Vagina (tissue), 2 donors: ENCODE results near the gene MYO3B. TPM values are rescaled to one million over a fixed set of nuclear protein-coding genes. Genes with fewer than 3 reads are reported as not detected.

Experiments used
- DNase-seq, 2 donors: peaks; one replicate each; pipeline ENCODE4 v3.0.0-alpha.2; 2017; ENCODE audit errors: extremely low spot score in 2 of 2
- H3K27ac ChIP-seq: fragments of 200-600 bp; sonication (generic); one replicate; pipeline ENCODE4 v1.5.1; 2019
- H3K27me3 ChIP-seq: fragments of 200-600 bp; sonication (generic); one replicate; pipeline ENCODE4 v1.5.1; 2019
- H3K36me3 ChIP-seq, 2 donors: fragments of 200-600 bp; sonication (generic); one replicate each; pipeline ENCODE4 v1.5.1; 2017 to 2019
- H3K4me1 ChIP-seq: fragments of 200-600 bp; sonication (generic); one replicate; pipeline ENCODE4 v1.5.1; 2019
- H3K4me3 ChIP-seq, 2 donors: fragments of 200-600 bp; sonication (generic); 1 replicate in 1 of 2; 2 replicates in 1 of 2; pipeline ENCODE4 v1.5.1; 2016 to 2019
- H3K9me3 ChIP-seq: fragments of 200-600 bp; sonication (generic); one replicate; pipeline ENCODE4 v1.5.1; 2019
- CTCF ChIP-seq, 3 experiments: fragments of 450-650 bp in 2 of 3; fragments of 200-600 bp in 1 of 3; sonication (generic) in 1 of 3; IDR thresholded peaks; one replicate each; pipeline ENCODE4 v1.5.1; 2017 to 2019; ENCODE audit warnings: antibody characterized with exemption in 3 of 3, mild to moderate bottlenecking in 2 of 3, moderate library complexity in 2 of 3
- POLR2A ChIP-seq, 2 donors: fragments of 450-650 bp; IDR thresholded peaks; one replicate each; pipeline ENCODE4 v1.6.1; 2017; ENCODE audit warnings: antibody characterized with exemption in 2 of 2, mild to moderate bottlenecking in 2 of 2, moderate library complexity in 2 of 2
- POLR2AphosphoS5 ChIP-seq, 2 donors: sonication (generic); formaldehyde crosslinking; IDR thresholded peaks; one replicate each; pipeline ENCODE4 v1.9.0; 2017; ENCODE audit warnings: antibody characterized with exemption in 2 of 2, mild to moderate bottlenecking in 2 of 2, low read depth in 1 of 2; ENCODE audit not compliant: insufficient read depth in 1 of 2
- intact Hi-C: fragments of 100-400 bp; cut with DNase I; formaldehyde crosslinking; loops from one replicate; pipeline ENCODE4 v1.15.1; 2023
- total RNA-seq: library from RNA; depleted of rRNA; stranded (reverse); fragments of >200 nt; gene quantifications from one replicate; pipeline ENCODE4 v1.2.3, GENCODE V29; 2016

Gene MYO3B
- total RNA-seq, 1 donor from 2014 or later, result 0.49 TPM

- TF ChIP-seq CTCF (IDR thresholded peaks at IDR 0.05), result no peak
- TF ChIP-seq POLR2AphosphoS5 (IDR thresholded peaks at IDR 0.05; ENCODE audit: insufficient read depth in 1 of 2, low read depth in 1 of 2), result no peak
- no peak for TF ChIP-seq POLR2A (IDR thresholded peaks at IDR 0.05)
- Histone ChIP-seq H3K27me3 (no peaks in the 10 kb centered on the region), H3K4me3 (no peak overlapping the region), H3K27ac (no peak overlapping the region), H3K4me1 (no peaks in the 10 kb centered on the region), H3K9me3 (peaks cover 8% of the 10 kb centered on the region), H3K36me3 (no peaks in the 10 kb centered on the region)
- DNase-seq, result no peak
- intact Hi-C loops, result no loop called here
Observed at GRCh38 chr2:170181602-170182001, 3.7 kb downstream of the MYO3B start.

- Histone ChIP-seq H3K4me3 (no peak overlapping the region), H3K27ac (no peak overlapping the region), H3K4me1 (no peaks in the 10 kb centered on the region), H3K36me3 (no peaks in the 10 kb centered on the region), H3K27me3 (no peaks in the 10 kb centered on the region), H3K9me3 (peaks cover 8% of the 10 kb centered on the region)
- TF ChIP-seq POLR2AphosphoS5 (IDR thresholded peaks at IDR 0.05; ENCODE audit: insufficient read depth in 1 of 2, low read depth in 1 of 2), result no peak
- TF ChIP-seq CTCF (IDR thresholded peaks at IDR 0.05), result no peak
- TF ChIP-seq POLR2A (IDR thresholded peaks at IDR 0.05), result no peak
- DNase-seq, result no peak
- intact Hi-C loops, result no loop called here
Observed at GRCh38 chr2:170185319-170185718, 7.4 kb downstream of the MYO3B start.

- intact Hi-C loops, result no loop called here
Observed at GRCh38 chr2:170189757-170190156, 11.8 kb downstream of the MYO3B start.

GRCh38 chr2:170190172-170190571 lies 12.2 kb downstream of the MYO3B start:
- TF ChIP-seq POLR2AphosphoS5 (IDR thresholded peaks at IDR 0.05; ENCODE audit: insufficient read depth in 1 of 2, low read depth in 1 of 2) (no peak), CTCF (IDR thresholded peaks at IDR 0.05) (no peak), POLR2A (IDR thresholded peaks at IDR 0.05) (no peak)
- Histone ChIP-seq H3K9me3 (peaks cover 6% of the 10 kb centered on the region), H3K4me3 (no peak overlapping the region), H3K27ac (no peak overlapping the region), H3K36me3 (no peaks in the 10 kb centered on the region), H3K27me3 (no peaks in the 10 kb centered on the region), H3K4me1 (no peaks in the 10 kb centered on the region)
- DNase-seq, result no peak
- intact Hi-C loops, result no loop called here

More at GRCh38 chr2:170189757-170190156, 11.8 kb downstream of the MYO3B start:
- Histone ChIP-seq H3K4me1 (no peaks in the 10 kb centered on the region), H3K27me3 (no peaks in the 10 kb centered on the region), H3K9me3 (peaks cover 8% of the 10 kb centered on the region), H3K36me3 (no peaks in the 10 kb centered on the region), H3K4me3 (no peak overlapping the region), H3K27ac (no peak overlapping the region)
- TF ChIP-seq POLR2A (IDR thresholded peaks at IDR 0.05), result no peak
- no peak for TF ChIP-seq POLR2AphosphoS5 (IDR thresholded peaks at IDR 0.05; ENCODE audit: insufficient read depth in 1 of 2, low read depth in 1 of 2)
- TF ChIP-seq CTCF (IDR thresholded peaks at IDR 0.05), result no peak
- DNase-seq, result no peak

GRCh38 chr2:170191166-170191866 lies 13.4 kb downstream of the MYO3B start:
- no peaks in the 10 kb centered on the region for H3K27me3 ChIP-seq
- intact Hi-C loops, result no loop called here
- DNase-seq, result no peak
- H3K36me3 ChIP-seq, result no peaks in the 10 kb centered on the region
- no peak overlapping the region for H3K4me3 ChIP-seq
- no peak overlapping the region for H3K27ac ChIP-seq
- no peaks in the 10 kb centered on the region for H3K4me1 ChIP-seq
- TF ChIP-seq POLR2A (IDR thresholded peaks at IDR 0.05), result no peak
- TF ChIP-seq CTCF (IDR thresholded peaks at IDR 0.05), result no peak
- no peak for TF ChIP-seq POLR2AphosphoS5 (IDR thresholded peaks at IDR 0.05; ENCODE audit: insufficient read depth in 1 of 2, low read depth in 1 of 2)
- no peaks in the 10 kb centered on the region for H3K9me3 ChIP-seq
